ACC112 (cell line): ENCODE measurements around the gene KIFBP.

Experiments used
- H2AFZ ChIP-seq: fragments of 200-600 bp; sonication (generic); one replicate; pipeline ENCODE4 v1.6.0; 2017; ENCODE audit warnings: antibody characterized with exemption, low read length; ENCODE audit not compliant: unreplicated experiment
- H3K27ac ChIP-seq: fragments of 200-600 bp; sonication (generic); 2 replicates; pipeline ENCODE4 v1.5.1; 2014; ENCODE audit warnings: low read depth, mild to moderate bottlenecking, antibody characterized with exemption, low read length, moderate library complexity
- H3K27me3 ChIP-seq: fragments of 200-600 bp; sonication (generic); 2 replicates; pipeline ENCODE4 v1.6.1; 2014; ENCODE audit warnings: mild to moderate bottlenecking, antibody characterized with exemption, low read length, moderate library complexity, mixed read lengths; ENCODE audit not compliant: insufficient read depth
- H3K36me3 ChIP-seq: fragments of 200-600 bp; sonication (generic); 2 replicates; pipeline ENCODE4 v1.6.1; 2016; ENCODE audit warnings: mild to moderate bottlenecking, antibody characterized with exemption, low read length, moderate library complexity, mixed read lengths; ENCODE audit not compliant: insufficient read depth
- H3K4me1 ChIP-seq: fragments of 200-600 bp; sonication (generic); one replicate; pipeline ENCODE4 v1.6.1; 2016; ENCODE audit warnings: low read length, mixed read lengths; ENCODE audit not compliant: insufficient read depth, unreplicated experiment, control insufficient read depth
- H3K4me3 ChIP-seq: fragments of 200-600 bp; sonication (generic); 2 replicates; pipeline ENCODE4 v1.5.1; 2014; ENCODE audit warnings: mild to moderate bottlenecking, low read depth, low read length
- H3K79me2 ChIP-seq: fragments of 200-600 bp; sonication (generic); one replicate; pipeline ENCODE4 v1.6.0; 2016; ENCODE audit warnings: low read length; ENCODE audit not compliant: control insufficient read depth, unreplicated experiment, insufficient read depth

KIFBP gene

DNA sequence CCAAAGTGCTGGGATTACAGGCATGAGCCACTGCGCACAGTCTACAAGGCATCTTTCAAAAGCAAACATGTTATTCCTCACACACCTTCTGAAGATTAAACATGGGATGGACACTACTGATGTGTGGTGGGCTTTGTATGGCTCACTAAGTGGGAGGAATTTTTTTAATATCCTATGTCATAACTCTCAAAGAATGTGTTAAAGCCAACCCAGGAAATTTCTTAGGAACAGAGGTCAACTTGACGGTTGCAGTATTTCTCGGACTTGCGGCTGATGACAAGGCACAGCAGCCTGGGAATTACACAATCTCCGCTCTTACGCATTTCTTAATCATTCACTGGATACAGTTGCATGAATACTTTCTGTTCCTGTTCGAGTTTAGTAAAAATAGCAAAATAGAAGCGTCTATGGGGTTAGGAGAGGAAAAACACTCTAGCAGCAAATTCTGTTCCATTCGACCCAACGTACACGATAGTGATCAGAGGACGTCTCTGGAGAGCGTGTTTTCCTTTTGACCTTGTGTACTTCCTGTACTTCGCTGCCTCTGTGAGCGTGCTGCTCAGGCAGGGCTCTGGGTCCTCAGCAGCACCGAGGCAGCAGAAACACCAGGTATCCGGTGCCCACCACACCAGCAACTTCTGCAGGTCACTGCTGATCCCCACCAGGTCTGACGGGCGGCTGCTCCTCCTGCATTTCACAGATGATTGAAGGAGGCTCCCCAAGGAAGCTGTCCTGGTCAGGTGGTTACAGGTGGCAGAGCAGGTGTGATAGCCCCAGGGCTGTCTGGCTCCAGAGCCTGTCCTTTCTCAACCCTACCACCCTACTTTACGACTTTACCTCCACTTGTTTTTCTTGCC, 72.9 kb downstream of the KIFBP start:
- peak overlapping the region; percentile 49 for H3K4me3 ChIP-seq
- H2AFZ ChIP-seq, result no peak overlapping the region
- H3K27ac ChIP-seq, result peak overlapping the region; percentile 97
- no peaks in the 10 kb centered on the region for H3K27me3 ChIP-seq
- H3K36me3 ChIP-seq, result no peaks in the 10 kb centered on the region
- H3K4me1 ChIP-seq, result peaks cover 73% of the 10 kb centered on the region
- H3K79me2 ChIP-seq, result no peaks in the 10 kb centered on the region

DNA sequence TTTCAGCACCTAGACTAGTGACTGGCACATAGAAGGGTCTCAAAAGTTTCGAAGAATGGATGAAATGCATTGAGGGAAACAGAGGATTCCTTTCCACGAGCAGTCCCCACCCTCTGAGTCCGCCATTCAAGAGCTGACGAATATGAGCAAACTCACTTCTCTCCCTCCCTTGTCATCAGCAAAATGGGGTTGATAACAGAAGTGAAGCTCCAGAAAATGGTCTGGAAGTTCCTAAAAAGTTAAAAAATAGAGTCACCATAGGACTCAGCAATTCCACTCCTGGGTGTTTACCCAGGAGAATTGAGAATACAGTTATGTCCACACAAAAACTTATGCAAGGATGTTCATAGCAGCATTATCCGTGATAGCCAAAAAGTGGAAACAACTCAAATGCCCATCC, 74.3 kb downstream of the KIFBP start:
- H3K4me3 ChIP-seq, result no peak overlapping the region
- H3K4me1 ChIP-seq, result peaks cover 61% of the 10 kb centered on the region
- H3K36me3 ChIP-seq, result no peaks in the 10 kb centered on the region
- H3K79me2 ChIP-seq, result no peaks in the 10 kb centered on the region
- peak overlapping the region; percentile 97 for H3K27ac ChIP-seq
- no peak overlapping the region for H2AFZ ChIP-seq
- H3K27me3 ChIP-seq, result no peaks in the 10 kb centered on the region

DNA sequence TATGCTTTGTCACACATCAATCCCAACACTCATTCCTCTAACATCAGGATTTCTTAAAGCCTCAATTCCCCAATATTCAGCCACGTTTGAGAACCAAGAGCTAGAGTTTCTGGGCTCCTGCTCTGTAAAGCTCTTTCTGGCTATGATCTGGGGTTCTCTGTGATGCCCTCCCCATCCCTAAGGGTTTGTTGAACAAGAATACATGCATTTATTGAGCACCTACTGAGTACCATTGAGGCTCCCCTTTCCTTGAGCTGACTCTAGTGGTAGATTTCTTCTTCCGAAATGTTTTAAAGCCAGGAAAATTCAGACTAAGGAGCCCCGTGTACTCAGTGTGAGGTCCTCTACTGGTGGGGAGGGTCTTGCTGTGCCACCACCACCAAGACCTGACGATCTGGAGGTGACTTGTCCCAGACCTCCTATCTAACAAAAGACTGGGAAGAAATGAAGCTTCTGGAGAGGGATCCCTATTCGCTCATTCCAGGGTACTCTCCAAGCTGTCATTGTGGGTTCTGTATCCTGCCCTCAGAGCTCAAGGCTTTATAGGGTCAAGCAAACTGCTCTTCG, 76.2 kb downstream of the KIFBP start:
- H3K27ac ChIP-seq, result peak overlapping the region; percentile 95
- no peaks in the 10 kb centered on the region for H3K36me3 ChIP-seq
- H2AFZ ChIP-seq, result no peak overlapping the region

GRCh38 chr10:69065406-69066361, 77.1 kb downstream of the KIFBP start:
- peak overlapping the region; percentile 16 for H2AFZ ChIP-seq
- H3K79me2 ChIP-seq, result no peaks in the 10 kb centered on the region
- H3K36me3 ChIP-seq, result no peaks in the 10 kb centered on the region
- H3K27me3 ChIP-seq, result no peaks in the 10 kb centered on the region
- peak overlapping the region; percentile 33 for H3K4me3 ChIP-seq
- H3K27ac ChIP-seq, result peak overlapping the region; percentile 95
- H3K4me1 ChIP-seq, result peaks cover 52% of the 10 kb centered on the region

More for the DNA sequence above, 76.2 kb downstream of the KIFBP start:
- Histone ChIP-seq H3K27me3 (no peaks in the 10 kb centered on the region), H3K79me2 (no peaks in the 10 kb centered on the region), H3K4me3 (peak overlapping the region; percentile 33), H3K4me1 (peaks cover 55% of the 10 kb centered on the region)
